Measurements from ENCODE around the gene NMU.
A peak's percentile ranks its signal among the peaks of the same experiment; 100 is the strongest.
"Not testable (repeated sequence)": the region's sequence is repeated elsewhere in the genome, so short reads cannot be mapped to it uniquely, and the experiment has no call there.

Gene NMU

DNA sequence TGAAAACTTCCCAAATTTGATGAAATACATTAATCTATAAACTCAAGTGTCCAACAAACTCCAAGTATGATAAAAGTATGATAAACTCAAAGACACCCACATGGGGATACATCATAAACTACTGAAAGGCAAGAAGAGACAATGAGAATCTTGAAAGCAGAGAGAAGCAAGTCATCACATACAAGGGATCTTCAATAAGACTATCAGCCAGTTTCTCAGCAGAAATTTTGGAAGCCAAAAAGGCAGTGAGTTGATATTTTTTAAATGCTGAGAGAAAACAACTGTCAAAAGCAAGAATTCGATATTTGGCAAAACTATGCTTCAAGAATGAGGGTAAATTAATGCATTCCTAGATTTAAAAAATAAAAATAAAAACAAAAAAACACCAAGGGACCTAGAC is 60.6 kb downstream of the NMU start:
- Histone ChIP-seq H2AFZ (ENCODE audit: low read depth, low read length) (no peak overlapping the region), H3K4me3 (ENCODE audit: low read length) (no peak overlapping the region), H3K27me3 (ENCODE audit: insufficient read depth, low read length) (no peaks in the 10 kb centered on the region), H3K4me1 (ENCODE audit: insufficient read depth, low read length) (no peaks in the 10 kb centered on the region), H3K36me3 (ENCODE audit: insufficient read depth, low read length) (no peaks in the 10 kb centered on the region), H3K9me3 (ENCODE audit: low read length) (no peaks in the 10 kb centered on the region)

DNA sequence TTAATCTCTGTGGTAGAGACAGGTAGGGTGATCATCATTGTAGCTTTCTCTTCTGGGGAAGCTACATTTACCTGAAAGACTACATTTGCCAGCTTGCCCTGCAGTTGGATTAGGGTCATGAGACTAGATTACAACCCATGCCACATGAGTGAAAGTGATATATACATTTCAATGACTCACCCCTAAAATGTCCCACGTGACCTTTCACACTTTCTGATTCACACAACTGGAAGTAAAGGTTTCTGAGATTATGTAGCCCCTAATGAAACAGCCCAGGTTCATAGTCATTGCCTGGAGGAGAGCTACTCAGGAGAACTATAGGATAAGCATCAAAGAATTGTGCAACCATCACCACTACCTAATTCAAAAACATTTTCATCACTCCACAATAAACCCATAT is 61.8 kb downstream of the NMU start:
- H3K36me3 ChIP-seq (ENCODE audit: insufficient read depth, low read length): no peaks in the 10 kb centered on the region
- no peak overlapping the region for H2AFZ ChIP-seq (ENCODE audit: low read depth, low read length)
- H3K9me3 ChIP-seq (ENCODE audit: low read length): no peaks in the 10 kb centered on the region
- no peak overlapping the region for H3K4me3 ChIP-seq (ENCODE audit: low read length)
- no peaks in the 10 kb centered on the region for H3K4me1 ChIP-seq (ENCODE audit: insufficient read depth, low read length)
- no peaks in the 10 kb centered on the region for H3K27me3 ChIP-seq (ENCODE audit: insufficient read depth, low read length)

DNA sequence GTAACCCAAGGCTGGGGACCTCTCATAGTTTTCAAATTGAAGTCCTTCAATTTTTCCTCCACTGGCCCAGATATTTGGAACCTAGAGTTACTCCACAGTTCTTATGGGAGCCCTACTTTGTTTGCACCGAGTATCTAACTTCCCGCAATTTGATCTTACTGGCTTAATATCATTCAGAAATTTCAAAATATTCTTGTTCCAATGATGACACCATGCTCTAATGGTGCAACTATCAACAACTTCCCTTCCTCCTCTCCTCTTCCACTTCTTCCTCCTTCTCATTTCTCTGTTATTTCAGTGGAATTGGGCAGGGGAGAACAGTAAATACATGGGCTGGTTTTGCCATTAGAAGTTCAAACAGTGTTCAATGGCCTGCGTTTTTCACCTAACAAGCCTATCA is 64.3 kb downstream of the NMU start:
- Histone ChIP-seq H3K27me3 (ENCODE audit: insufficient read depth, low read length) (no peaks in the 10 kb centered on the region), H3K9me3 (ENCODE audit: low read length) (no peaks in the 10 kb centered on the region), H2AFZ (ENCODE audit: low read depth, low read length) (no peak overlapping the region), H3K36me3 (ENCODE audit: insufficient read depth, low read length) (no peaks in the 10 kb centered on the region), H3K4me3 (ENCODE audit: low read length) (no peak overlapping the region), H3K4me1 (ENCODE audit: insufficient read depth, low read length) (no peaks in the 10 kb centered on the region)

DNA sequence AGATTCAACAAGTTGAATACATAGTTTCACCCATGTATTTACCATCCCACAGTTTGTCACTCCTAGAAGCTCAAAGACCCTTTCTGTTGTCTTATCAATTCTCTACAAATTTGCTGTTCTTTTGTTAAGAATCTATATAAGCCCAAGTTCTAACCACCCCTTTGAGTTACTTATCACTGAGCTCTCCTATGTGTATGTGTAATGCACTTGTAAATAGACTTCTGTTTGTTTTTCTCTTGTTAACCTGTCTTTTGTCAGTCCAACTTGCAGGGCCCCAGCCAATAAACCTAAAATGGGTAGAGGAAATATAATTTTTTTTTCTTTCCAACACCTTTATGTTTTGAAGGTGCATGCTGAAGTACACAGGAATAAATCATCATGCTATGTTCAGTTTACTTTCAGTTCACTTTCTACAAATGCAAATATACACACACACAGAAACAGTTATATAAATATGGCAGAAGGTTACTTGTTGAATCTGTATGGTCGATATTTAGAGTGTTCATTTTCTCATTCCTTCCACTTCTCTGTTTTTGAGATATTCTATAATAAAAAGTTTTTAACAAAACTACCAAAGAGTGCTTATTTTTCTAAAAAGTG is 67.1 kb downstream of the NMU start:
- Histone ChIP-seq H3K4me3 (ENCODE audit: low read length) (no peak overlapping the region), H2AFZ (ENCODE audit: low read depth, low read length) (no peak overlapping the region), H3K4me1 (ENCODE audit: insufficient read depth, low read length) (no peaks in the 10 kb centered on the region), H3K27me3 (ENCODE audit: insufficient read depth, low read length) (no peaks in the 10 kb centered on the region), H3K36me3 (ENCODE audit: insufficient read depth, low read length) (no peaks in the 10 kb centered on the region), H3K9me3 (ENCODE audit: low read length) (no peaks in the 10 kb centered on the region)

DNA sequence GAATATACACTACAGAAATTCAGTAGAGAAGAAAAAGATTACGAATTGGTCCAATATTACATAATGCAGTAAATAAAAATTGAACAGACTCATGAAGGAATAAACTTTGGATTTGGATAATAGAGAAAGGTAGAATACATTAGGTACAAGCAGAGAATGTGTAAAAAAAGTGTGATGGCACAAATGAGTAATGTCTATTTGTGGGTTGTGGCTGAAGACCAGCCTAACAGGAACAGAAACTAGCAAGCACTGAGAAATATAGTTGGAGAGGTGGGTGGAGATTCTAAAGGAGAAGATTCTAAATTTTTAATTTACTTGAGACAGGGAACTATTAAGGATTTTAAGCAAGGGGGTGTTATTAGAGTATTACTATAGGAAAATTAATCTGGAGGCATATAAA is 74.2 kb downstream of the NMU start:
- no peak overlapping the region for H2AFZ ChIP-seq (ENCODE audit: low read depth, low read length)
- H3K36me3 ChIP-seq (ENCODE audit: insufficient read depth, low read length): no peaks in the 10 kb centered on the region
- no peaks in the 10 kb centered on the region for H3K27me3 ChIP-seq (ENCODE audit: insufficient read depth, low read length)
- no peak overlapping the region for H3K4me3 ChIP-seq (ENCODE audit: low read length)
- H3K4me1 ChIP-seq (ENCODE audit: insufficient read depth, low read length): no peaks in the 10 kb centered on the region
- no peaks in the 10 kb centered on the region for H3K9me3 ChIP-seq (ENCODE audit: low read length)

DNA sequence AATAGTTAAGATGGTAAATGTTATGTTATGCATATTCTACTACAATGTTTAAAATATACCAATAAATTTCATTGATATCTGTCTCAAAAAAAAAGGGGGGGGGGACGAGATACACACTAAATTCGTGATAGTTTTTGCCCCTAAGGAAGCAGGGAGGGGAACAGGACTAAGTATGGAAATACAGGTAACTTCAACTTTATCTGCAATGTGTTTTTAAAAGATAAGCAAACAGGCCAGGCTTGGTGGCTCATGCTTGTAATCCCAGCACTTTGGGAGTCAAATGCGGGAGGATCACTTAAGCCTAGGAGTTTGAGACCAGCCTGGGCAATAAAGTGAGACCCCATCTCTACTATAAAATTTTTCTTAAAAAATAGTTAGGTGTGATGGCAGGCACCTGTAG is 76.0 kb downstream of the NMU start:
- Histone ChIP-seq H3K36me3 (ENCODE audit: insufficient read depth, low read length) (no peaks in the 10 kb centered on the region), H3K9me3 (ENCODE audit: low read length) (no peaks in the 10 kb centered on the region), H2AFZ (ENCODE audit: low read depth, low read length) (no peak overlapping the region), H3K27me3 (ENCODE audit: insufficient read depth, low read length) (no peaks in the 10 kb centered on the region), H3K4me1 (ENCODE audit: insufficient read depth, low read length) (no peaks in the 10 kb centered on the region), H3K4me3 (ENCODE audit: low read length) (no peak overlapping the region)

DNA sequence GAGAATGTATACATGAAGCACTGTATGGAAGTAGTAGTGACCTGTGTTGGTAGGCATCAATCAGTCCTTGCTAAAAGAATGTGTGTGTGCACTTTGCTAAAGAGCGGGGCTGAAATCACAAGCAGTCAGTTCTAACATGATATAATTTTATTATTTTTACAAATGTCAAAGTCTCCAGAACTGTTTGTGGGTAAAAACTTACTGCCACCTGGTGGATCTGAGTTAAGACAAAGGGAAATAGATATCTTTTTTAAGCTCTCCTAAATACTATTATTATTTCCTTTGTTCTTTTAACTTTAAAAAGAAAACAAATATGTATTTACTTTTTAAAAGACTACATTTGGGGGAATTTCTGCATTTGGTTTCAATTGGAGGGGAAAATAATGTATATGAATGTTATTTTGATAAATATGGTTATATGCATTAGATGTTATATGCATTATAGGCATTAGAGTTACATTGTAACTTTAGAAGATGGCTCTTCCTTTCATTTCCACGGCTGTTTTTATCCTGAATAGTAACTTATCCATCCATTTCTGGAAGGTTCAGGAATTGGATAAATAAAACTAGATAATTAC is 81.6 kb downstream of the NMU start:
- H2AFZ ChIP-seq (ENCODE audit: low read depth, low read length): no peak overlapping the region
- no peaks in the 10 kb centered on the region for H3K9me3 ChIP-seq (ENCODE audit: low read length)
- H3K4me1 ChIP-seq (ENCODE audit: insufficient read depth, low read length): no peaks in the 10 kb centered on the region
- no peaks in the 10 kb centered on the region for H3K27me3 ChIP-seq (ENCODE audit: insufficient read depth, low read length)
- H3K36me3 ChIP-seq (ENCODE audit: insufficient read depth, low read length): no peaks in the 10 kb centered on the region
- no peak overlapping the region for H3K4me3 ChIP-seq (ENCODE audit: low read length)

DNA sequence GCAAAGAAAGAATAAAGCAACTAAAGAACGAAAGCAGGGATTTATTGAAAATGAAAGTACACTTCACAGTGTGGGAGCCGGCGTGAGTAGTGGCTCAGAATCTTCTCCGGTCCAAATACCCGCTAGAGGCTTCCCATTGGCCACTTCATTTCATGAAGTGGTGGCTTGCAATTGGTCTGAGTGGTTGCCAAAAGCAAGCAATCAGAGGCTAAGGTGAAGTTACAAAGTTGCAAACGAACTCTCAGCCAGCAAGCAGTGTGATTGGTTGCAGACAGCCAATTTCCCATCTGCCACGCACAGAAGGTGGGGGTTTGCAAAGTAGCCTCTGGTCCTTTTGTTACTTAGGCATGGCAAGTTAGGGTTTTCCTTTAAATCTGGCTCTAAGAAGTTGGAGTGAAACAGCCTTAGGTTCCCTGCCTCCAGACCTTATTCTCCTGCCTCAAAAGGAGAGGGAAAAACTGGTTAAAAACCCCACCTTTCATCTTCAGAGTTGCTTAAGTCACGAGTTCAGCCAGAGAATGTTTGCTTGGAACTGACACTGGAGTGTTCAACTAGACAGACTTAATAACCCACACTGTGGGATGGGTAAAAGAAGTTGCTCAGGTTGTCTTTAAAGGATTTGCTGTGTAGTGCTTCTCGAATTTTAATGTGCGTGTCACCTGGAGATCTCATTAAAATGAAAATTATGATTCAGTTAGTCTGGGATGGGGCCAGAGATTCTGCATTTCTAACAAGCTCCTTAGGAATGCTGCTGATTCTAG is 82.5 kb downstream of the NMU start:
- Histone ChIP-seq H3K9me3 (ENCODE audit: low read length) (no peaks in the 10 kb centered on the region), H2AFZ (ENCODE audit: low read depth, low read length) (no peak overlapping the region), H3K4me3 (ENCODE audit: low read length) (no peak overlapping the region), H3K36me3 (ENCODE audit: insufficient read depth, low read length) (no peaks in the 10 kb centered on the region), H3K27me3 (ENCODE audit: insufficient read depth, low read length) (no peaks in the 10 kb centered on the region), H3K4me1 (ENCODE audit: insufficient read depth, low read length) (no peaks in the 10 kb centered on the region)

DNA sequence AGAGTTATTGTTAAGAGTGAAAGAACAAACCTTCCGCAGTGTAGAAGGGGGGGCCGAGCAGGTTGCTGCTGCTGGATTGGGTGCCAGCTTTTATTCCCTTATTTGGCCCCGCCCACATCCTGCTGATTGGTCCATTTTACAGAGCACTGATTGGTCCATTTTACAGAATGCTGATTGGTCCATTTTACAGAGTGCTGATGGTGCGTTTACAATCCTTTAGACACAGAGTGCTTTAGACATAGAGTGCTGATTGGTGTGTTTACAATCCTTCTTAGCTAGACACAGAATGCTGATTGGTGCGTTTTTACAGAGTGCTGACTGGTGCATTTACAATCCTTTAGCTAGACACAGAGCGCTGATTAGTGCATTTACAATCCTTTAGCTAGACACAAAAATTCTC is 84.1 kb downstream of the NMU start:
- H3K36me3 ChIP-seq (ENCODE audit: insufficient read depth, low read length); H3K4me1 ChIP-seq (ENCODE audit: insufficient read depth, low read length); H3K4me3 ChIP-seq (ENCODE audit: low read length); H3K27me3 ChIP-seq (ENCODE audit: insufficient read depth, low read length); H3K9me3 ChIP-seq (ENCODE audit: low read length); H2AFZ ChIP-seq (ENCODE audit: low read depth, low read length): not testable (repeated sequence)

DNA sequence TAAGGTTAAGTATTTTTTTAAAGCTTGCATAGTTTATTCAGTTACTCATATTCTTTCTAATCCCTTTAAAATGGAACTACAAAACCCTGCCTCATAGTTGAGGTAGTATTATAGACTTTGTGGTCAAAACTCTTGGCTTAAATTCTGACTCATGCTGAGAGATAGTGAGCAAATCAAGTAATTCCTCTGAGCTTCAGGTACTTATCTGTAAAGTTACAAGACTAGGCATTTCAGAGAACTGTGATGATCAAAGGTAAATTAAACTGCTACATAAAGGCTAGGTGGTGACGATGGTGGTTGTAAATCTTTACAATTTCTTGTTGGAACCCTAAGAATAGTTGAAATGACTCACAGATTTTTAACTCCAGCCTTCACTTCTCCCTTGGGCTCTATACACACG is 86.2 kb downstream of the NMU start:
- H3K9me3 ChIP-seq (ENCODE audit: low read length): no peaks in the 10 kb centered on the region
- no peaks in the 10 kb centered on the region for H3K36me3 ChIP-seq (ENCODE audit: insufficient read depth, low read length)
- no peak overlapping the region for H3K4me3 ChIP-seq (ENCODE audit: low read length)
- H3K4me1 ChIP-seq (ENCODE audit: insufficient read depth, low read length): peaks cover 6% of the 10 kb centered on the region
- no peaks in the 10 kb centered on the region for H3K27me3 ChIP-seq (ENCODE audit: insufficient read depth, low read length)
- H2AFZ ChIP-seq (ENCODE audit: low read depth, low read length): no peak overlapping the region

DNA sequence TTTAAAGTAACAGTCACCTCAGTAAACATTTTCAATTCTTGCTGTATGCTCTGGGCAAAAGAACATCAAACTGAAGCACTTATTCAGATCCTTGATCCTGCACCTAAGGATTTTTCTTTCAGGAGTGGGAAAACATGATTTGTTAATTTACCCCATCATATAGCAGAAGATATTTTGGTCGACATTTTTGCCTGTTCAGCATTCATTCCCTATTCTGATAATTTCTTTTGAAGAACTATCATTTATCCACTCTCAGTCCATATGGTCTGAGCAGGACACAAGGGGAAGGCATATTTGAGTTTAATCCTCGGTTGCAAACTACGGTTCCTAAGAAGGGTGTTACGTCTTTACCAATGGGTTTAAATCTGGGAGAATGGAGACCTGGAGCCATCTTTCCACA is 88.2 kb downstream of the NMU start:
- Histone ChIP-seq H3K4me3 (ENCODE audit: low read length) (peak overlapping the region; percentile 73), H3K27me3 (ENCODE audit: insufficient read depth, low read length) (no peaks in the 10 kb centered on the region), H3K36me3 (ENCODE audit: insufficient read depth, low read length) (no peaks in the 10 kb centered on the region), H3K4me1 (ENCODE audit: insufficient read depth, low read length) (peaks cover 18% of the 10 kb centered on the region), H2AFZ (ENCODE audit: low read depth, low read length) (peak overlapping the region; percentile 59), H3K9me3 (ENCODE audit: low read length) (no peaks in the 10 kb centered on the region)

DNA sequence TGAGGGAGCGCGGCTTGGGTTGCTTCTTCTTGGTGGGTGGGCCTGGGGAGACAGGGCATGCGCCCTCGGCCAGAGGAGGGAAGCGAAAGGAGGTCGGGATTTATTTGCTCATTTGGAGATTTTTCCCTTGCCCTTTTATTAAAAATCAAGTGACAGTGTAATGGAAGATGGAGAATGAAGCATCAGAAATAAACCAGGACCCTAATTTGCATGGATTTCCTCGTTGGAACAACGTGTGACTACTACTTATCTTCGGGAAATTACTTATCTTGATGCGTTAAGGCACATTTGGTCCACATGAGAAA is 88.7 kb downstream of the NMU start:
- Histone ChIP-seq H3K27me3 (ENCODE audit: insufficient read depth, low read length) (no peaks in the 10 kb centered on the region), H3K9me3 (ENCODE audit: low read length) (no peaks in the 10 kb centered on the region), H2AFZ (ENCODE audit: low read depth, low read length) (peak overlapping the region; percentile 59), H3K36me3 (ENCODE audit: insufficient read depth, low read length) (no peaks in the 10 kb centered on the region), H3K4me3 (ENCODE audit: low read length) (peak overlapping the region; percentile 73), H3K4me1 (ENCODE audit: insufficient read depth, low read length) (peaks cover 18% of the 10 kb centered on the region)

DNA sequence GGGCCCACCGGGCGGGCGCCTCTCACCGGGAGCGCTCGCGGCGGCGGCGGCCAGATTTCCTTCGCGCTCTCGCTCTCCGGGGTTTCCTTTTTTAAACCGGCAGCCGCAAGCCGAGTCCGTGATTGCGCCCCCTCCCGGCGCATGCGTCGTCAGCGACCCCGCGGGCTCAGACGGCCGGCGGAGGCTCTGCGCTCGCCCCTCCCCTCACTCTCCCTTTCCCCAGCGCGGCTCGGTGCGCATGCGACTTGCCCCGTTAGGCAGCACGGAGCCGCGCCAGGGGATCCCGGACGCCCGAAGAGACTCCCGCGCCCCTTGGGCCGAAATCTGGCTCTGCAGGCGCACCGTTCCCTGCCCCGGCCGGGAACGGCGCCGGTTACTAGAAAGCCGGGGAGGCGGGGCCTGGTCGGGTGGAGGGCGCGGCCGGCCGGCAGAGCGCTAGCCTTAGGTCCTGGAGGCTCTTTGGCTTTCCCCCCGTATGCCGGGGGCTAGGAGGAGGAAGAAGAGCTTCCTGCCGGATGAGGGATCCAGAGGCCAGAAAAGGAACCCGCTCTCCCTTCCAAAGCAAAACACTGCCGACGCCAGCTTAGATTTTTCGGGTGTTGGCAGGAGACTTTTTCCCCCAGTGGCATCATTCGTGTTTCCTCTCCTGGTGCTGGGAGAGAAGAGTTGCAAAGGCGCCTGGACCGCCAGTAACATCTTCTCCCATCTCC is 89.2 kb downstream of the NMU start, which contains the start of gene CLOCK:
Gene CLOCK, minus strand, starts transcription at position 154 of the 710 bp plus-strand sequence. CDS start 64,124 bp downstream, outside the sequence.
- no peaks in the 10 kb centered on the region for H3K27me3 ChIP-seq (ENCODE audit: insufficient read depth, low read length)
- H2AFZ ChIP-seq (ENCODE audit: low read depth, low read length): peak within 1 kb of the TSS; percentile 78
- H3K4me3 ChIP-seq (ENCODE audit: low read length): peak within 1 kb of the TSS; percentile 73
- H3K36me3 ChIP-seq (ENCODE audit: insufficient read depth, low read length): no peaks in the 10 kb centered on the region
- no peaks in the 10 kb centered on the region for H3K9me3 ChIP-seq (ENCODE audit: low read length)
- peaks cover 18% of the 10 kb centered on the region for H3K4me1 ChIP-seq (ENCODE audit: insufficient read depth, low read length)
